OCI-LY7 (cell line): ENCODE measurements around the gene FAM168B. TPM values are rescaled to one million over a fixed set of nuclear protein-coding genes. Genes with fewer than 3 reads are reported as not detected.

ENCODE experiments used
- BruUV-seq: library from RNA; stranded (reverse); fragments of 400-500 nt; replicated peaks from 2 replicates; lab custom pipeline; 2021; lab: Mats Ljungman, UMichigan
- CTCF ChIA-PET: fragments of 300-600 bp; sonication (Branson Sonifier 250); formaldehyde crosslinking; loops from one replicate; lab custom pipeline; 2022; ENCODE audit warnings: antibody characterized with exemption; ENCODE audit not compliant: unreplicated experiment; lab: Charles Lee
- POLR2A ChIA-PET: fragments of 300-600 bp; sonication (Branson Sonifier 250); formaldehyde crosslinking; loops from one replicate; lab custom pipeline; 2022; ENCODE audit warnings: antibody characterized with exemption; lab: Charles Lee
- DNase-seq: peaks from one replicate; pipeline ENCODE4 v3.0.0-alpha.2; 2015; ENCODE audit warnings: low spot score
- H2AFZ ChIP-seq: fragments of 200-600 bp; sonication (generic), shearing (Covaris generic); 2 replicates; pipeline ENCODE4 v1.6.1; 2014; ENCODE audit warnings: mild to moderate bottlenecking, antibody characterized with exemption, low read length, moderate library complexity
- H3K27ac ChIP-seq: fragments of 200-600 bp; sonication (generic); 2 replicates; pipeline ENCODE4 v1.5.1; 2014; ENCODE audit warnings: mixed run types, low read depth, mild to moderate bottlenecking, moderate library complexity, low read length, inconsistent platforms; ENCODE audit not compliant: poor library complexity, severe bottlenecking
- H3K36me3 ChIP-seq: fragments of 200-600 bp; sonication (generic); 2 replicates; pipeline ENCODE4 v1.6.1; 2014; ENCODE audit warnings: mild to moderate bottlenecking, antibody characterized with exemption, low read length, moderate library complexity, mixed read lengths; ENCODE audit not compliant: insufficient read depth
- H3K4me1 ChIP-seq: fragments of 200-600 bp; sonication (generic); 2 replicates; pipeline ENCODE4 v1.5.1; 2014; ENCODE audit warnings: mild to moderate bottlenecking, low read length; ENCODE audit not compliant: insufficient read depth, poor library complexity, severe bottlenecking
- H3K4me2 ChIP-seq: fragments of 200-600 bp; sonication (generic); 2 replicates; pipeline ENCODE4 v1.6.1; 2014; ENCODE audit warnings: mild to moderate bottlenecking, low read length
- H3K4me3 ChIP-seq: fragments of 200-600 bp; sonication (generic); 2 replicates; pipeline ENCODE4 v1.5.1; 2014; ENCODE audit warnings: mild to moderate bottlenecking, low read depth, low read length; ENCODE audit not compliant: poor library complexity, severe bottlenecking
- H3K79me2 ChIP-seq: fragments of 200-600 bp; sonication (generic); 2 replicates; pipeline ENCODE4 v1.6.1; 2016; ENCODE audit warnings: low read depth, mild to moderate bottlenecking, low read length, moderate library complexity, mixed read lengths; ENCODE audit not compliant: insufficient read depth
- H3K9me2 ChIP-seq: fragments of 200-600 bp; sonication (generic); 2 replicates; pipeline ENCODE4 v1.6.1; 2016; ENCODE audit warnings: mild to moderate bottlenecking, low read length, mixed read lengths; ENCODE audit not compliant: insufficient read depth
- H3K9me3 ChIP-seq: fragments of 200-600 bp; sonication (generic); 2 replicates; pipeline ENCODE4 v1.6.1; 2014; ENCODE audit warnings: mild to moderate bottlenecking, mixed run types, low read length, mixed read lengths
- H4K20me1 ChIP-seq: fragments of 200-600 bp; sonication (generic); 2 replicates; pipeline ENCODE4 v1.6.1; 2014; ENCODE audit warnings: mild to moderate bottlenecking, antibody characterized with exemption, low read length, moderate library complexity, mixed read lengths; ENCODE audit not compliant: insufficient read depth
- CTCF ChIP-seq: fragments of 200-600 bp; sonication (generic); conservative IDR thresholded peaks from 2 replicates; pipeline ENCODE4 v1.5.1; 2014; ENCODE audit warnings: mild to moderate bottlenecking, antibody characterized with exemption, low read length, moderate library complexity, mixed read lengths
- EZH2phosphoT487 ChIP-seq: fragments of 200-600 bp; sonication (generic); IDR thresholded peaks from 2 replicates; pipeline ENCODE4 v1.6.1; 2018; ENCODE audit warnings: low read depth, borderline replicate concordance, mild to moderate bottlenecking, mixed run types, antibody characterized with exemption, low read length, moderate library complexity, mixed read lengths
- intact Hi-C: fragments of 100-400 bp; cut with micrococcal nuclease; formaldehyde crosslinking; loops from one replicate; pipeline ENCODE4 v1.10.0; 2022; ENCODE audit not compliant: unreplicated experiment
- total RNA-seq, 2 experiments: library from RNA; depleted of rRNA in 1 of 2; stranded (reverse); fragments of >200 nt in 1 of 2; shearing (Covaris generic) in 1 of 2; gene quantifications; 2 replicates each; pipeline ENCODE4 v1.2.3, GENCODE V29; 2014 to 2022

The FAM168B gene
- total RNA-seq, 2 experiments from 2014 or later = 53.6 to 85.3 TPM

- Histone ChIP-seq H2AFZ (no peak overlapping the region), H3K36me3 (no peaks in the 10 kb centered on the region), H3K4me2 (no peak overlapping the region), H3K4me1 (no peaks in the 10 kb centered on the region), H3K79me2 (no peaks in the 10 kb centered on the region), H3K4me3 (no peak overlapping the region), H3K9me3 (no peaks in the 10 kb centered on the region), H4K20me1 (no peaks in the 10 kb centered on the region), H3K9me2 (no peaks in the 10 kb centered on the region), H3K27ac (no peak overlapping the region)
- no TSS peak for BruUV-seq
- TF ChIP-seq CTCF = no peak
- TF ChIP-seq EZH2phosphoT487 = no peak
- intact Hi-C loops = no loop called here
- no peak for DNase-seq
- ChIA-PET CTCF (no interaction called here), POLR2A (no interaction called here)
Observed at GRCh38 chr2:131036696-131037397, 56.4 kb downstream of the FAM168B start.

GRCh38 chr2:131036269-131036668 is 57.0 kb downstream of the FAM168B start:
- H3K4me2 ChIP-seq = no peak overlapping the region
- H3K79me2 ChIP-seq = no peaks in the 10 kb centered on the region
- H3K9me3 ChIP-seq = no peaks in the 10 kb centered on the region
- BruUV-seq = no TSS peak
- H4K20me1 ChIP-seq = no peaks in the 10 kb centered on the region
- POLR2A ChIA-PET = no interaction called here
- H3K4me1 ChIP-seq = no peaks in the 10 kb centered on the region
- no peak overlapping the region for H3K4me3 ChIP-seq
- TF ChIP-seq EZH2phosphoT487 = no peak
- TF ChIP-seq CTCF = no peak
- intact Hi-C loops = no loop called here
- DNase-seq = no peak
- H3K9me2 ChIP-seq = no peaks in the 10 kb centered on the region
- CTCF ChIA-PET = no interaction called here
- no peak overlapping the region for H2AFZ ChIP-seq
- no peaks in the 10 kb centered on the region for H3K36me3 ChIP-seq
- H3K27ac ChIP-seq = no peak overlapping the region

GRCh38 chr2:131035826-131036231 is 57.4 kb downstream of the FAM168B start:
- DNase-seq = no peak
- BruUV-seq = no TSS peak
- no peak for TF ChIP-seq CTCF
- no peak for TF ChIP-seq EZH2phosphoT487
- Histone ChIP-seq H3K9me3 (no peaks in the 10 kb centered on the region), H3K4me2 (no peak overlapping the region), H3K79me2 (no peaks in the 10 kb centered on the region), H3K27ac (no peak overlapping the region), H3K9me2 (no peaks in the 10 kb centered on the region), H3K4me1 (no peaks in the 10 kb centered on the region), H3K36me3 (no peaks in the 10 kb centered on the region), H3K4me3 (no peak overlapping the region), H2AFZ (no peak overlapping the region), H4K20me1 (no peaks in the 10 kb centered on the region)
- POLR2A ChIA-PET = no interaction called here
- intact Hi-C loops = no loop called here
- CTCF ChIA-PET = interaction anchor here (0.5 kb wide), 1 partner anchor 8 kb away, joined by 3 read pairs; no protein-coding TSS in a partner anchor
